ENCODE results near the gene CCDC192. TPM values are rescaled to one million over a fixed set of nuclear protein-coding genes. Genes with fewer than 3 reads are reported as not detected.

Gene CCDC192
- total and polyA plus RNA-seq, 10 of the 15 experiments (the other 5 are each of a cell fraction or from before 2014, with no cell fraction given): 0.20 to 0.79 (median 0.32) TPM; not detected in 4

DNA sequence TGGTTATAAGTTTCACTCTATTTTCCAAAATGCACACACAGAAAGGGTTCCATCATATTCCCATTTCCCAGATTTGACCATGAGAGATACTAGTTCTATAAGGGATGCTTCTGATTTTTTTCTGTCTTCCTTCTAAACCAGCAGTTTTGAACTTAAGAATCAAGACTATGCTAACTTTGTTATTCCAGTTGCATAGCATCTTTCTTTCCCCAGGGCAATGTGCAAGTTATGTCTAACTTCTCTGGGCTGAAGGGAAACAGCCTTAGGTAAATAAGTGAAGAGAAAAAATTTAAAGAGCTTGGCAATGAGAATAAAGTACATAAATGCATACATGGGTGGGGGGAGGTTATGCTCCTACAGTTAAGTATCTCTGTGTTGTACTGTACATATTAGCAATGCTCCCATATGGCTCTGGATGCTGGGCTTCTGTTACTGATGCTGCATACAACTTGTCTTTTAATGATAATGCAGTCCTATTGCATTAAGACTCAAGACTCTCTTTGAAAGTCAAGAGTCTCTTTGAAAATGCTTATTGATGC is 254.6 kb downstream of the CCDC192 start:
- no TSS peak for BruUV-seq (replicated peaks)
- DNase-seq (ENCODE audit: low read depth, low spot score): no peak

More for the DNA sequence above, 254.6 kb downstream of the CCDC192 start:
- Histone ChIP-seq H3K9ac (ENCODE audit: control insufficient read depth, insufficient read depth, low read length) (no peak overlapping the region), H3K9me3 (replicated peaks; ENCODE audit: control insufficient read depth, insufficient read depth, low read length) (no peaks in the 10 kb centered on the region), H3K27ac (ENCODE audit: control insufficient read depth, insufficient read depth) (no peak overlapping the region), H3K4me3 (no peak overlapping the region), H3K79me2 (ENCODE audit: control insufficient read depth, insufficient read depth, low read length) (no peaks in the 10 kb centered on the region), H4K20me1 (ENCODE audit: control insufficient read depth, insufficient read depth) (no peaks in the 10 kb centered on the region), H3K4me2 (ENCODE audit: control insufficient read depth, insufficient read depth) (no peak overlapping the region), H3K4me1 (ENCODE audit: control insufficient read depth, insufficient read depth, low read length) (no peaks in the 10 kb centered on the region), H3K27me3 (replicated peaks in 1 of 2; ENCODE audit: control insufficient read depth in 2 of 2, insufficient read depth in 2 of 2, low read length in 1 of 2) (no peaks in the 10 kb centered on the region), H2AFZ (ENCODE audit: control insufficient read depth, low read depth, low read length) (no peak overlapping the region), H3K36me3 (ENCODE audit: control insufficient read depth in 2 of 2, insufficient read depth in 2 of 2, low read length in 1 of 2) (no peaks in the 10 kb centered on the region)
- TF ChIP-seq SIN3A (IDR thresholded peaks at IDR 0.05; ENCODE audit: low read depth, low read length) (no peak), RCOR1 (conservative IDR thresholded peaks at IDR 0.05; ENCODE audit: low read depth, low read length) (no peak), SRF (IDR thresholded peaks at IDR 0.05; ENCODE audit: low read depth in 2 of 2, low read length in 2 of 2) (no peak), SMAD5 (IDR thresholded peaks at IDR 0.05; ENCODE audit: low read depth) (no peak), ZBED1 (IDR thresholded peaks at IDR 0.05; ENCODE audit: borderline replicate concordance) (no peak), TCF12 (IDR thresholded peaks at IDR 0.05; ENCODE audit: low read depth, low read length) (no peak), HDAC6 (IDR thresholded peaks at IDR 0.05; ENCODE audit: unreplicated experiment) (no peak), KDM1A (IDR thresholded peaks at IDR 0.05; ENCODE audit: borderline replicate concordance) (no peak)
- TF ChIP-seq, protein P1, sequence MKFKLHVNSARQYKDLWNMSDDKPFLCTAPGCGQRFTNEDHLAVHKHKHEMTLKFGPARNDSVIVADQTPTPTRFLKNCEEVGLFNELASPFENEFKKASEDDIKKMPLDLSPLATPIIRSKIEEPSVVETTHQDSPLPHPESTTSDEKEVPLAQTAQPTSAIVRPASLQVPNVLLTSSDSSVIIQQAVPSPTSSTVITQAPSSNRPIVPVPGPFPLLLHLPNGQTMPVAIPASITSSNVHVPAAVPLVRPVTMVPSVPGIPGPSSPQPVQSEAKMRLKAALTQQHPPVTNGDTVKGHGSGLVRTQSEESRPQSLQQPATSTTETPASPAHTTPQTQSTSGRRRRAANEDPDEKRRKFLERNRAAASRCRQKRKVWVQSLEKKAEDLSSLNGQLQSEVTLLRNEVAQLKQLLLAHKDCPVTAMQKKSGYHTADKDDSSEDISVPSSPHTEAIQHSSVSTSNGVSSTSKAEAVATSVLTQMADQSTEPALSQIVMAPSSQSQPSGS (IDR thresholded peaks at IDR 0.05; ENCODE audit: low read length): no peak
- TF ChIP-seq, protein P2, sequence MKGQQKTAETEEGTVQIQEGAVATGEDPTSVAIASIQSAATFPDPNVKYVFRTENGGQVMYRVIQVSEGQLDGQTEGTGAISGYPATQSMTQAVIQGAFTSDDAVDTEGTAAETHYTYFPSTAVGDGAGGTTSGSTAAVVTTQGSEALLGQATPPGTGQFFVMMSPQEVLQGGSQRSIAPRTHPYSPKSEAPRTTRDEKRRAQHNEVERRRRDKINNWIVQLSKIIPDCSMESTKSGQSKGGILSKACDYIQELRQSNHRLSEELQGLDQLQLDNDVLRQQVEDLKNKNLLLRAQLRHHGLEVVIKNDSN (IDR thresholded peaks at IDR 0.05; ENCODE audit: borderline replicate concordance, extremely low read length, insufficient read depth, low read depth, low read length): no peak
- ChIA-PET POLR2A (no interaction called here), SMC1A (ENCODE audit: uncharacterized antibody, unreplicated experiment) (interaction anchor here (0.6 to 1.2 kb wide), 2 partner anchors 125 to 1374 kb away, joined by 3 read pairs; no protein-coding TSS in a partner anchor), RAD21 (ENCODE audit: unreplicated experiment) (no interaction called here), CTCF (interaction anchor here (2.3 kb wide), 1 partner anchor 48 kb away, joined by 8 read pairs; no protein-coding TSS in a partner anchor)
- in situ Hi-C loops (cut with MboI) (no loop called here), intact Hi-C loops (cut with micrococcal nuclease; ENCODE audit: unreplicated experiment) (no loop called here)
- no peak for FAIRE-seq
- no peak for ATAC-seq

All from GM12878 (cell line).